ENCODE results near the gene RASA3.
"Not testable (repeated sequence)": the region's sequence is repeated elsewhere in the genome, so short reads cannot be mapped to it uniquely, and the experiment has no call there.

The RASA3 gene, protein sequence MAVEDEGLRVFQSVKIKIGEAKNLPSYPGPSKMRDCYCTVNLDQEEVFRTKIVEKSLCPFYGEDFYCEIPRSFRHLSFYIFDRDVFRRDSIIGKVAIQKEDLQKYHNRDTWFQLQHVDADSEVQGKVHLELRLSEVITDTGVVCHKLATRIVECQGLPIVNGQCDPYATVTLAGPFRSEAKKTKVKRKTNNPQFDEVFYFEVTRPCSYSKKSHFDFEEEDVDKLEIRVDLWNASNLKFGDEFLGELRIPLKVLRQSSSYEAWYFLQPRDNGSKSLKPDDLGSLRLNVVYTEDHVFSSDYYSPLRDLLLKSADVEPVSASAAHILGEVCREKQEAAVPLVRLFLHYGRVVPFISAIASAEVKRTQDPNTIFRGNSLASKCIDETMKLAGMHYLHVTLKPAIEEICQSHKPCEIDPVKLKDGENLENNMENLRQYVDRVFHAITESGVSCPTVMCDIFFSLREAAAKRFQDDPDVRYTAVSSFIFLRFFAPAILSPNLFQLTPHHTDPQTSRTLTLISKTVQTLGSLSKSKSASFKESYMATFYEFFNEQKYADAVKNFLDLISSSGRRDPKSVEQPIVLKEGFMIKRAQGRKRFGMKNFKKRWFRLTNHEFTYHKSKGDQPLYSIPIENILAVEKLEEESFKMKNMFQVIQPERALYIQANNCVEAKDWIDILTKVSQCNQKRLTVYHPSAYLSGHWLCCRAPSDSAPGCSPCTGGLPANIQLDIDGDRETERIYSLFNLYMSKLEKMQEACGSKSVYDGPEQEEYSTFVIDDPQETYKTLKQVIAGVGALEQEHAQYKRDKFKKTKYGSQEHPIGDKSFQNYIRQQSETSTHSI

DNA sequence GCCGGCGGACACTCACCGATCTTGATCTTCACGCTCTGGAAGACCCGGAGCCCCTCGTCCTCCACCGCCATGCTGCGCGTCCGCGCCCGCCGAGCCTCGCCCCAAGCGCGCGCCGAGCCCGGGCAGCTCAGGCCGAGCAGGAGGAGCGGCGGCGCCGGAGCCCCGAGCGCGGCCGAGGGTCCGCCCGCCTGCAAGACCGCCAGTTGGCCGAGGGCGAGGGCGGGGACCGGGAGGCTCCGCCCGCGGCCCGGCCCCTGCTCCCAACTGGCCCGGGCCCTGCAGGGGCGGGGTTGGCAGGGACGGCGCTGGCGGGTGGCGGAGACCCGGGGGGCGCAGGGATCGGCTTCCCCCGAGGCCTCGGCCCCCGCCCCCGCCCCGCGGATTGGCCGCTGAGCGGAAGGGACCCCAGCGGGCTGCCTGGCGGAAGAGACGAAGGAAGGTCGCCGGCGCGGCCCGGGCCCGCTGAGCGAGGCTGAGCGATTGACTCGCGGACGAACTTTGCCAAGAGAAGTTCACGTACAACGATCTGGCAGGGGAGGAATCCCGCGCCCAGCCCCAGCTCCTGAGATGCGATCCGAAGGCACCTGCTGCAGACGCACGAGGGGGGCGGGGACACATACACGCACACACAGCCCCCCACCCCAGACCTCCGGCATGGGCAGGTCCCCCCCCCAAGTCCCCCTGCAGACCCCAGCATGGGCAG, at the start of gene RASA3:
Gene RASA3 (minus strand): TSS at position 205 of the 703 bp plus-strand sequence. CDS start 134 bp downstream, at position 71.
- DNase-seq (ENCODE audit: insufficient read length, low spot score) (peak; percentile 77), FAIRE-seq (no peak)

DNA sequence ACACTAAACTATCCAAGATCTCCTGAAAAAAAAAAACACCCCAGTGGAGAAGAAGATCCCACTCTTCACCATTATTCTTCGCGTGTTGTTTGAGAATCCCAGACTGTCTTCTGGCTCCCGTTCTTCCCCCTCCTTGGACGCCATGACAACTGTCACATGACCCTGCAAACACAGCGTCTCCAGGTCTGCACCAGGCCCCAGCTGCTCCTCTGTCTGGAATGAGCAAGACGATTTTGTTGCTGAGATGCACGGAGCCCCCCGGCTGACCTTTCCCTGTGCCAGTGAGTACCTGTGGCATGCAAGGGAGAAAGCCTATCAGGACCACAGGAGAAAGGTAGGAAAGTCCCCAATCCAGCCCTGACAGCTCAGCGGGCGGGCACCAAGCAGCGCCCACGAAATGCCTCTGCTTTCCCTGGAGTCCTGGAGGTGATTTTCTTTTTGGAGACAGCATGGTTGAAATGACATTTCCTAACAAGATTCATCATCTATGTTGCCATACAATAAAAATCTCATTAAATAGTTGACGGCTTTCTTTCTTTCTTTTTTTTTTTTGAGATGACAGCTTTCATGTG, 46.8 kb upstream of the RASA3 start, which contains the start of gene CFAP97D2:
Gene CFAP97D2 (plus strand): TSS at position 171 of the 572 bp plus-strand sequence. CDS start 74 bp downstream, at position 245.
- DNase-seq (ENCODE audit: insufficient read length, low spot score): no peak
- no peak for FAIRE-seq

DNA sequence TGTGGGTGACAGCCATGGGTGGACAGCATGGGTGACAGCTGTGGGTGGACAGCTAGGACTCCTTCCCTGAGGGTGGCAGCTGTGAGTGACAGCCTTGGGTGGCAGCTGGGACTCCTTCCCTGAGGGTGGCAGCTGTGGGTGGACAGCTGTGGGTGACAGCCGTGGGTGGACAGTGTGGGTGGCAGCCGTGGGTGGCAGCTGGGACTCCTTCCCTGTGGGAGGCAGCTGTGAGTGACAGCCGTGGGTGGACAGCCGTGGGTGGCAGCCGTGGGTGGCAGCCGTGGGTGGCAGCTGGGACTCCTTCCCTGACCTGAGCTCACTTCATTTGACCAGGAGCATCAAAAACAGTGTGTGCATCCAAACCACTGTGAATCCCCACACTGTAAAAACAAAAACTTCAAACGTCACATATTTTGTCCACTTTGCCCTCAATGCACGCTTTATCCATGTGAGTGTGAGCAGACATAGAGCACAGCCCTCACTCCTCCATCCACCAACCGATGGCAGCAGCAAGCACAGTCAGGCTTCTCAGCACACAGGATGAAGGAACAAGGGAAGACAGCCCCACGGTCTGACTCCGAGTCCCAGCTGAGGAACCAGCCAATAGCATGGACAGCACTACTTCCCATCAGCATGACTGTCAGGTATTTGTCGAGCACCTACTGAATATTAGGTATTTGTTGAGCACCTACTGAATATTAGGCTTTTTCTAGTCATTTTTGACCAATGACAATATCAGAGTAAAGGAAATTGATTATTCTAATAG, 45.0 kb upstream of the RASA3 start:
- no peak for DNase-seq (ENCODE audit: insufficient read length, low spot score)
- FAIRE-seq: no peak

DNA sequence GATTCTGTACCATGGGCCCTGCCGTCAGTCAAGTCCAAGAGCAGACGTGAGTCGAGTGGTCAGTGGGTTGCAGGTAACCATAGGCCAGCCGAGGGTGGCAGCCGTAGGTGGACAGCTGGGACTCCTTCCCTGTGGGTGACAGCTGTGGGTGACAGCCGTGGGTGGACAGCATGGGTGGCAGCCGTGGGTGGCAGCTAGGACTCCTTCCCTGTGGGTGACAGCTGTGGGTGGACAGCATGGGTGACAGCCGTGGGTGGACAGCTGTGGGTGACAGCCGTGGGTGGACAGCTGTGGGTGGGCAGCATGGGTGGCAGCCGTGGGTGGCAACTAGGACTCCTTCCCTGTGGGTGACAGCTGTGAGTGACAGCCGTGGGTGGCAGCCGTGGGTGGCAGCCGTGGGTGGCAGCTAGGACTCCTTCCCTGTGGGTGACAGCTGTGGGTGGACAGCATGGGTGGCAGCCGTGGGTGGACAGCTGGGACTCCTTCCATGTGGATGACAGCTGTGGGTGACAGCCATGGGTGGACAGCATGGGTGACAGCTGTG, 44.0 kb upstream of the RASA3 start:
- peak; percentile 23 for FAIRE-seq
- not testable (repeated sequence) for DNase-seq (ENCODE audit: insufficient read length, low spot score)

DNA sequence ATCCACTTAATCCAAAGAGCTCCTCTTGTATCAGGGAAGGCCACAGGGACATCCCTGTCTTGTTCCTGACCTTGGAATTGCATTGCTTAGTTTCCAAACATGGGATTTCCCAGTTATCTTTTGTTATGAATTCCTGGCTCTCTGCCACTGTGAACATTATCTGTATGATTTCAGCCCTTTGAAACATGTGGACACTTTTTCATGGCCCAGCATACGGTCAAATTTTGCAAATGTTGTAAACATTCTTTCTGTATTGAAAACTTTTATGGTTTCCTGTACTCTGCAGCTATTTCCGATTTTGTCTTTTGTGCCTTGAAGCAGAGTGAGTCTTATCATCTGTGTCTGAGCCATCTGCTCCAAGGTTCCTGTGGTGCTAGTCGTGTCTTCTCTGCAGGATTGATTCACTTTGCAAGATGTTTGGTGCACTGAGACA, 42.1 kb upstream of the RASA3 start:
- no peak for FAIRE-seq

DNA sequence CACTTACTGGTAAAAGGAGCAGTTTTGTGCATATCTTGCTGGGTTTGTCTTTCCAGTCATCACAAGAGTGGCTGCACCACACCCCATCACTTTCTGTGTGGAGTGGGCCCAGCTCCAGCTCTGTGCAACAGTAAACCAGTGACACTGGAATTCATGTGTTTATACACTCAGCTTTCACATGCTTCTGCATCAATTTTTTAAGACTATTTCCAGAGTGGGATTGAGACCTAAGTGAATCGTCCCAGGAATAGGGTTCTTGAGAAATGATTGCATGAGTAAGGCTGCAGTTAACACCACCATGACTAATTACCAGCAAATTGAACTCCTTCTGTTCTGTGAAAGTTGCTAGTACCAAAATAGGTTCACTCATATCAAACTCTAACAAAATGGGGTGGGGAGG, 41.3 kb upstream of the RASA3 start:
- no peak for FAIRE-seq
- DNase-seq (ENCODE audit: insufficient read length, low spot score): no peak

More for the DNA sequence above, 42.1 kb upstream of the RASA3 start:
- no peak for DNase-seq (ENCODE audit: insufficient read length, low spot score)

DNA sequence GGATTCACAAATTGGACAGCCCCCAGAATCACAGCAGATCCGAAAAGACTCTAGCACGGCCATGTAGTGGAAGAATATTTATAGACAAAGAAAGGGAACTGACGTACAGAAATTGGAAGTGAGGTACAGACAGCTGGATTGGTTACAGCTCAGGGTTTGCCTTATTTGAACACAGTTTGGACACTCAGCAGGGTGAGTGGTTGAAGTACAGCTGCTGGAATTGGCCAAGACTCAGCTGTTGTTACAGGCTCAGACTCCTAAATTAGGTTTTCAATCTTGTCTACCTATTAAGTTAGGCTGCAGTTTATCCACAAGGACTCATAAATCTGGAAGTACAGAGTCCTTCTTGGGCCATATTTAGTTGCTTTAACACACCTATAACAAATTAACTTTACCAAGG, 40.8 kb upstream of the RASA3 start:
- FAIRE-seq: no peak

DNA sequence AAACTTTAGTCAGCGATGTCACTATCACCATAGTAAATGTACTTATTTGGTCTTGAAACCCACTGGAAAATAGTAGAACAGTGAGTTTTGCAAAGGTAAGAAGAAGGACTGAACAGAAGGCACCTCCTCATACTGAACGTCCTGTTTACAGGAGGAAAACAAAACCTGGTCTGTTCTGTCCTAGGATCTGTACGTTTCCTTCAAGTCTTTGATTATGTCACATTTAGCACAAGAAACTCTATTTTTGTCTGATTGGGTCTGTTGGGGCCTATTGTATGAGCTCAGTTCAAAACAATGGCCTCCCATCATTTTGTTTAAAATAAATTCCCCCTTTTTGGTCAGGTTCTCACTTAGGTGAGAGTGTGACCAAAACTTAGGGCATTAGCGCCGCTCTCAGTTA, 35.5 kb upstream of the RASA3 start:
- FAIRE-seq: no peak
- no peak for DNase-seq (ENCODE audit: insufficient read length, low spot score)

More for the DNA sequence above, 40.8 kb upstream of the RASA3 start:
- no peak for DNase-seq (ENCODE audit: insufficient read length, low spot score)

DNA sequence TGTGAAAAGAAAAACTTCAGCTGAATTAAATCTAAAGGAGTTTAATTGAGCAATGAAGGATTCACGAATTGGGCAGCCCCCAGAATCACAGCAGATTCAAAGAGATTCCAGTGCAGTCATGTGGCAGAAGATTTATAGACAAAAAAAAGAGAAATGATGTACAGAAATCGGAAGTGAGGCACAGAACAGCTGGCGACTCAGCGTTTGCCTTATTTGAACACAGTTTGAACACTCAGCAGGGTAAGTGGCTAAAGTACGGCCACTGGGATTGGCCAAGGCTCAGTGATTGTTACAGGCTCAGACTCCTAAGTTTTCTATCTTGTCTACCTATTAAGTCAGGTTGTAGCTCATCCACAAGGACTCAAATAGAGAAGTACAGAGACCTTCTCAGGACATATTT, 35.0 kb upstream of the RASA3 start:
- FAIRE-seq: no peak
- no peak for DNase-seq (ENCODE audit: insufficient read length, low spot score)

DNA sequence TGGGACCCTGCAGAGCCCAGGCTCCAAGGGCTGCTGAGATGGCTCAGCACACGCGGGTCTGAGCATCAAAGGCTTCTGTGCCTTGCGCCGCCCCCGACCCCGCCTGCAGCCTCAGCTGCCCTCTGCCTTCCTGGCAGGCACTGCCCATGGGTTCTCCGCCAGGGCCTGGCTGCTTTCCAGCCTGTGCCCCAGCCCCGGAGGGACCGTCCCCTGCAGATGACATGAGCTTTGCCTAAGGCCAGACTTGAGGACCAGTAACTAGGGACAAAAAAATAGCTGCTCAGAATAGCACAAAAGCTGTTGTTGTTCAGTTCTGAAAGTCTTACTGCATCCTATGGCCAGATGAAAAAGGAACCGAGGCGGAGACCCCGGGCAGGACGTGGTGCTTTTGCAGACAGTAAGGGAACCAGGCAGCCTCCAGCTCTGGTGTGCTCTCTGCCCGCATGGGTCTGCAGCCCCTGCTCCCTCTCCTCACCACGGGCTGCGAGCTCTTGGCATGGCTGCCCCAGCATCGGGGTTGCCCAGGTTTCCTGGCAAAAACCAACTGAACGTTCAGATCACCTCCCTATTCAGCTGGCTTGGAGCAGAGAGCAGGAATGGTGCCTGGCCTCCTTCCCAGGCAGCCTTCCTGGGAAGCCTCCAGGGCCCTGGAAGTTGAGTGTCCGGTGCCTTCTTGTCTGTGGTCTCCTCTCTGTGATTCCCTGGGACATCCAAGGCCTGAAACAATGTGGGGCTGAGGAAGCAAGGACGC, 34.1 kb upstream of the RASA3 start:
- FAIRE-seq (no peak), DNase-seq (ENCODE audit: insufficient read length, low spot score) (no peak)

DNA sequence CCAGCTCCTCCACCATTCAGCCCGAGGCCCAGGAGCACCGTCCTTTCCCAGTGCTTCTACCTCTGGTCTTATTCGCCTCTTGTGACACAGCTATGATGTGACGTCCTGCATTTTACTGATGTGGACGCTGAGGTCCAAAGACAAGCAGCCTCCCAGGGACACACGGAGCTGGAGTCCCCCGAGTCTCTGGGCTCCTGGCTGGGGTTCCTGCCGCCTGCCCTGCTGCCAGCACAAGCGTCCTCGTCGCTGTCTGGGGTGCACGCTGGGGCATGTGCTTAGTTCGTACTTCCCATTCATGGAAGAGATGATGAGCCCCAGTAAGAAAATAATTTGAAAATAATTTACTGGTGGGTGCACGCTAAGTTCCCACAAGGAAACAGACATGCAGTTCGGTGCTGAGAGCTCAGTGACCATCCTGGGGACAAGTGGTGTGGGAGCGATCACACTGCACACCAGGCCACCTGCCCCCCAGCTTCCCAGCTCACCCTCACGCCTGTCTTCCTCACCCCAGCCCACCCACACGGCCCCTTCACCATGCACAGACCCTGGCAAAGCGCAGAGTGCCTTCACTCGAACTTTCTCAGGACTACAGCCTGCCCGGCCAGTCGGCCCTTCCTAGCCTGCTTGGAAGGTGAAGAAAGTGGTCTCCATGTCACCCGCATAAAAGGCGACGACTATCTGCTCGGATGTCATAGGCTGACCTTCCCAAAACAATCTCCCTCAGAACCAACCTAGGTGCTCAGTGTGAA, 32.4 kb upstream of the RASA3 start:
- DNase-seq (ENCODE audit: insufficient read length, low spot score): no peak
- FAIRE-seq: no peak

DNA sequence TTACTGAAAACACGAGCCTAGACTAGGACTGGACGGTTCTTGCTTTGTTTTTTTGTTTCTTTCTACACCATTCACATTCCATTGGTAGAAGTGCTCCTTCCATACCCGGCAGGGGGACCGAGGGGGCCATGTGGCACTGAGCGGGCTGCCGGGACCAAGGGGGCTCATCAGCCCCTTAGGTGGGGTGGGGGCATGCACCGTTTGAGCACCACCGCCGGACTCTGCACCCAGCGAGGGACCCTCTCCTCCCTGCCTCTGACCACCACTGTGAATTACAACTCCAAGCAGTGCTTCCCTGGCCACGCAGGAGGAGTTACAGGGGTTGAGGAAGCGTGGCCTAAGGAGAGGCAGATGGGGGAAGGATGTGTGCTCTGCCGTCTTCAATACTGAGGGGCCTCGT, 31.6 kb upstream of the RASA3 start:
- DNase-seq (ENCODE audit: insufficient read length, low spot score) (no peak), FAIRE-seq (no peak)

DNA sequence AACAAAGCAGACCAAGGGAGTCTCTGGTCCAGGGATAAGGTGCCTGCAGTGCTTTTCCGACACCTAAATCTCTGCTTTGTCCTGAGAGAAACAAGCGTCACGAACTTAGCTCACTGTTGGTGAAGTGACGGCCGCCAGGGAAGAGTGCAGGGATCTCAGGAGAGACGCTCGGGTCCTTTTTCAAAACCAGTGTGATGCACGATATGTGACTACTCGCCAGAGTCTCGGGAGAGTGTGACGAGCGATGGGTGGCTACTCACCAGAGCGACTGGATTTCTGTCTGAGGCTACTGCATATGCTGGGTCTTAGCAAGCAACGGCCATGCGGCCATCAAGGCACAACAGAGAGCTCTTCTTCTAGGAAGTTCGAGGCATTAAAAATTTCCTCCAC, 30.1 kb upstream of the RASA3 start:
- no peak for DNase-seq (ENCODE audit: insufficient read length, low spot score)
- no peak for FAIRE-seq

DNA sequence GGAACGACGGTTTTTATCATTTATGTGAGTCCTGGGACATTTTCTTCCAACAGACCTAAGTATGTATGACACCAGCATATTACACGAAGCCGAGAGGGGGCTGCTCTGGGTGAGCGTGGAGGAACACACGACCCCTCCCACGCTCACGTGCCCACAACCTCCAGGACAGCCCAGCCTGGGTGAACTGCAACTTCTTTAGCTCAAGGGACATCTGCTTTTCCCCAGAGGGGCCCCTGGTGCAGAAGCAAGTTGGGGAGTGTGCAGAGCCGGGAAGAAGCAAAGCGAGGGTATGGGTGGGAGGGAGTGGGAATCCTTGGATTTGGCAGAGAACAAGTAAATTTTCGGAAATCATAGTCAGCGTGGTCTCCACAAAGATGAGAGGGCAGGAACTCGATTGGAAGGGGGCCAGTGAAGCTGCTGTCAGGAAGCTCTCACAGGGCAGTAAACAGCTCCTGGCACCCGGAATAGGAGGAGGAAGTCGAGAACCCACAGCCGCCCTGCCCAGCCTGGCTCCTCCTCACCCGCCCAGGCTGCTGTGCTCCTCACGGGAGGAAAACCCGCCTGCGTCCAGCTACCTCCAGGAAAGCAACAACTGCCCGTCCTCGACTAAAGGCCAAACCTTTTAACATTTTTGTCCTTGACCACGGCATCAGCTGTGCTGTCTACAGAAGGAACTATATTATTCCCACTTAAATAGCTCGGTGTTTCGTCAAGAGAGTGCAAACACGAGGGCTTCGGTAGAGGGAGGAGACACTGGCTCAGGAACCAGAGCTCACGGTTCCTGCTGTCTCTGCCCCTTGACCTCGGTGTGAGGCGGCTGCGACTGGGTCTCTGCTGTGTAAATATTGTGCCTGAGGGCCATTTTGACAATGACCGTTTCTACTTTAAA, 29.5 kb upstream of the RASA3 start:
- DNase-seq (ENCODE audit: insufficient read length, low spot score) (no peak), FAIRE-seq (no peak)

DNA sequence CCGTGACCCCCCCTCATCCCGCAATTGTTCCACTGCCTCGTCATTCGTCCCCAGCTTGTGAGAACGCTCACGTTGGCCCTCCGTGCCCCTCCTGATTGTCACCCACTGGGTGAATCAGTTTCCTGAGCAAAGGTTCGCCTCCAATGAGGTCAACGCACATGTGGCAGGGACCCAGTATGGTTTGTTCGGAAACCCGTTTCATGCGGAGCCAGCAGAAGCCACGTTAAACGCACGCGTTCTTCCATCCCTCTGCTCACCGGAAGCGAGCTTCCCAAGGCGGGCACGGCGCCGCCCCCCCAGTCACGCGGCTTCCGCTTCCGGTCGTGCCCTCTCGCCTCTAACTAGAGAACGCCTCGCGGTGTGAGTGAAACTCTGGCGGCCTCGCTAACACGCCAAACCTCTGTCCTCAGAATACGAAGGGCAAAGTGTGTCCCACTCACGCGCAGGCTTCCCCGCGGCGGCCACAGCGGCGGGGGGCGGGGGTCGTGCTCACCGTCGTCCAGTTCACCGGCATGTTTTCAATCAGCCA, 28.7 kb upstream of the RASA3 start:
- no peak for FAIRE-seq
- DNase-seq (ENCODE audit: insufficient read length, low spot score): no peak

DNA sequence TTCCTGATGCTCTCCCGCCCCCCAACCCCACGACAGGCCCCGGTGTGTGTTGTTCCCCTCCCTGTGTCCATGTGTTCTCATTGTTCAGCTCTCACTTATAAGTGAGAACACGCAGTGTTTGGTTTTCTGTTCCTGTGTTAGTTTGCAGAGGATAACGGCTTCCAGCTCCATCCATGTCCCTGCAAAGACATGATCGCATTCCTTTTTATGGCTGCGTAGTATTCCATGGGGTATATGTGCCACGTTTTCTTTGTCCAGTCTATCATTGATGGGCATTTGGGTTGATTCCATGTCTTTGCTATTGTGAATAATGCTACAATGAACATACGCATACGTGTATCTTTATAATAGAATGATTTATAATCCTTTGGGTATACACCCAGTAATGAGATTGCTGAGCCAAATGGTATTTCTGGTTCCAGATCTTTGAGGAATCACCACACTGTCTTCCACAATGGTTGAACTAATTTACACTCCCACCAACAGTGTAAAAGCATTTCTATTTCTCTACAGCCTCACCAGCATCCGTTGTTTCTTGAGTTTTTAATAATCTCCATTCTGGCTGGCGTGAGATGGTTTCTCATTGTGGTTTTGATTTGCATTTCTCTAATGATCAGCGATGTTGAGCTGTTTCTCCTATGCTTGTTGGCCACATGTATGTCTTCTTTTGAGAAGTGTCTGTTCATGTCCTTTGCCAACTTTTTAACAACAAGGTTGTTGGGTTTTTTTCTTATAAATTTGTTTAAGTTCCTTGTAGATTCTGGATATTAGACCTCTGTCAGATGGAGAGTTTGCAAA, 26.6 kb upstream of the RASA3 start:
- FAIRE-seq; DNase-seq (ENCODE audit: insufficient read length, low spot score): not testable (repeated sequence)

Data from HTR-8/SVneo (cell line).